Karpas-422 (cell line): ENCODE data around the gene TENM4. TPM values are rescaled to one million over a fixed set of nuclear protein-coding genes. Genes with fewer than 3 reads are reported as not detected.
A peak's percentile ranks its signal among the peaks of the same experiment; 100 is the strongest.

ENCODE experiments used
- DNase-seq: peaks from one replicate; pipeline ENCODE4 v3.0.0-alpha.2; 2015
- H2AFZ ChIP-seq: fragments of 200-600 bp; sonication (generic); 2 replicates; pipeline ENCODE4 v1.6.1; 2014; ENCODE audit warnings: antibody characterized with exemption, low read length, mixed read lengths
- H3K27ac ChIP-seq: fragments of 200-600 bp; sonication (generic); 2 replicates; pipeline ENCODE4 v1.5.1; 2014; ENCODE audit warnings: mild to moderate bottlenecking, low read length, moderate library complexity
- H3K27me3 ChIP-seq: fragments of 200-600 bp; sonication (generic); 2 replicates; pipeline ENCODE4 v1.6.1; 2014; ENCODE audit warnings: low read length, mixed read lengths
- H3K36me3 ChIP-seq: fragments of 200-600 bp; sonication (generic); 2 replicates; pipeline ENCODE4 v1.6.1; 2014; ENCODE audit warnings: low read length, mixed read lengths; ENCODE audit not compliant: insufficient read depth
- H3K4me1 ChIP-seq: fragments of 200-600 bp; sonication (generic); 2 replicates; pipeline ENCODE4 v1.6.1; 2014; ENCODE audit warnings: mild to moderate bottlenecking, low read length, mixed read lengths
- H3K4me2 ChIP-seq: fragments of 200-600 bp; sonication (generic); 2 replicates; pipeline ENCODE4 v1.6.1; 2014; ENCODE audit warnings: low read length, low read depth, mild to moderate bottlenecking; ENCODE audit not compliant: poor library complexity, severe bottlenecking
- H3K4me3 ChIP-seq: fragments of 200-600 bp; sonication (generic); 2 replicates; pipeline ENCODE4 v1.5.1; 2014; ENCODE audit warnings: mild to moderate bottlenecking, antibody characterized with exemption, low read length, mixed read lengths
- H3K79me2 ChIP-seq: fragments of 200-600 bp; sonication (generic); 2 replicates; pipeline ENCODE4 v1.6.1; 2014; ENCODE audit warnings: mild to moderate bottlenecking, low read length, mixed read lengths
- H3K9ac ChIP-seq: fragments of 200-600 bp; sonication (generic); 2 replicates; pipeline ENCODE4 v1.6.0; 2014; ENCODE audit warnings: low read length
- H3K9me2 ChIP-seq: fragments of 200-600 bp; sonication (generic), shearing (Covaris generic); replicated peaks from 2 replicates; pipeline ENCODE4 v1.6.0; 2014; ENCODE audit warnings: mild to moderate bottlenecking, low read length, moderate library complexity; ENCODE audit not compliant: insufficient read depth
- H3K9me3 ChIP-seq: fragments of 300-700, 200-600 bp; sonication (generic); 2 replicates; pipeline ENCODE4 v1.6.1; 2014; ENCODE audit warnings: low read length, mixed read lengths
- H4K20me1 ChIP-seq: fragments of 200-600 bp; sonication (generic); 2 replicates; pipeline ENCODE4 v1.6.1; 2014; ENCODE audit warnings: mild to moderate bottlenecking, antibody characterized with exemption, low read length, low read depth; ENCODE audit not compliant: insufficient read depth
- total RNA-seq: library from RNA; depleted of rRNA; stranded (reverse); fragments of >200 nt; shearing (Covaris generic); gene quantifications from 2 replicates; pipeline ENCODE4 v1.2.3, GENCODE V29; 2014; ENCODE audit warnings: low replicate concordance

The TENM4 gene
- total RNA-seq, 1 experiment from 2014 or later = not detected

DNA sequence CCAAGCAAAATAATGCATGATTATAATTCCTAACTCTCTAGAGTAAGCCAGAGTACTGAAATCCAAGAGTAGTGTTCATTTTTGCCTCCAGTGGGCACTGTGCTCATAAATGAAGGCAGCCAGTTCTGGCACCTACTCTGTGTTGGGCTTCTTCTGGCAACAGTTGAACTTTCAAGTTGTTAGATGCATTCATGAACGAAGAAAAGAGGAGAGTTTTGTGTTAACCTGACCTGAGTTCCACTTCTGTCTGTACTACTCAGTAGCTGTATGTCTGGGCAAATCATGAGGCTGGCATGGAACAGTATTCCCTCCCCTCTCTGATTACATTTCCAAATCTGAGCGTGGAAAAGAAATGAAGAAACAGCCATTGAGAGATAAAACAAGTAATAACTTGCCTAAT is 20.3 kb upstream of the TENM4 start:
- no peaks in the 10 kb centered on the region for H3K36me3 ChIP-seq
- no peaks in the 10 kb centered on the region for H3K4me1 ChIP-seq
- H3K4me2 ChIP-seq = no peak overlapping the region
- no peaks in the 10 kb centered on the region for H4K20me1 ChIP-seq
- H3K4me3 ChIP-seq = no peak overlapping the region
- H3K9ac ChIP-seq = no peak overlapping the region
- no peak overlapping the region for H2AFZ ChIP-seq
- peak; percentile 75 for DNase-seq
- no peaks in the 10 kb centered on the region for H3K27me3 ChIP-seq
- H3K9me2 ChIP-seq = no peaks in the 10 kb centered on the region
- H3K9me3 ChIP-seq = no peaks in the 10 kb centered on the region
- no peaks in the 10 kb centered on the region for H3K79me2 ChIP-seq
- H3K27ac ChIP-seq = no peak overlapping the region

DNA sequence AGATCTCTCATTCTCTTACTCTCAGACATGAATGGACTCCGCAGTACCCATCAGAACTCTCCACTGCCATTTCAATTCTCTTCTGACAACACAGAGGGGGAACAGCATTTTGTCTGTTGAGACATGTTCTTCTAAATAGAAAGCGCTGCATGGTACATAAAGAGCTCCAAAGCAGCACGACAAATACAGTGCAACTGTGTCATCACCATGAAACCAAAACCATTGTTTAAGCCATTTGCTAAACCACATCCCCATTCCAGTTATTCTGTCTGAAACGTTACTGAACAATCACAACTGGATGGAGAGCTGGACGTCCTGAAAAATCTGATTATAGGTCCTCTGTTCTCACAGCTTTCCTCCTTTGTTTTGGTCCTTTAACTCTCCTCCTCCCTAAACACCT is 17.9 kb upstream of the TENM4 start:
- Histone ChIP-seq H3K9ac (no peak overlapping the region), H3K4me2 (no peak overlapping the region), H3K79me2 (no peaks in the 10 kb centered on the region), H4K20me1 (no peaks in the 10 kb centered on the region), H2AFZ (no peak overlapping the region), H3K4me3 (no peak overlapping the region), H3K9me3 (no peaks in the 10 kb centered on the region), H3K9me2 (no peaks in the 10 kb centered on the region), H3K27ac (no peak overlapping the region), H3K27me3 (0 out of 2 replicates have a peak, but pooled peaks cover 2% of the 10 kb centered on the region), H3K4me1 (no peaks in the 10 kb centered on the region), H3K36me3 (no peaks in the 10 kb centered on the region)
- DNase-seq = no peak

DNA sequence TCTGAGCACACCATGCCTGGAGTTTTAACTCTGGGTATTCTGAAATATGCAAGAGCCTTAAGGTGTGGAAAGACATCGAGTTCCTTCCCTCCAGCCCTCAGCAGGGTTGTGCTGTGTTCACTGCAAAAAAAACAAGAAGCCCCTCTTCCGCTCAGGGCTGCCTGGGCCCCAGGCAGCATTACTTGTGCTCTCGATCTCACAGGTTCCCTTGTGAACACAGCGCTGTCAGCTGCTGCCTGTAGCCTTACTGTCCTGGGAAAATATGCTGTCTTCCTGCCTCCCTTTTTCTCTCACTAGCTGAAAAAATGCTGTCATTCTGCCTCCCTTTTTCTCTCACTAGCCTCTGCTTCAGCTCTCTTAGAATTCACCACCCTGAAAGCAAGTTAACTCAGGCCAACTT is 15.7 kb upstream of the TENM4 start:
- Histone ChIP-seq H3K9ac (no peak overlapping the region), H4K20me1 (no peaks in the 10 kb centered on the region)

DNA sequence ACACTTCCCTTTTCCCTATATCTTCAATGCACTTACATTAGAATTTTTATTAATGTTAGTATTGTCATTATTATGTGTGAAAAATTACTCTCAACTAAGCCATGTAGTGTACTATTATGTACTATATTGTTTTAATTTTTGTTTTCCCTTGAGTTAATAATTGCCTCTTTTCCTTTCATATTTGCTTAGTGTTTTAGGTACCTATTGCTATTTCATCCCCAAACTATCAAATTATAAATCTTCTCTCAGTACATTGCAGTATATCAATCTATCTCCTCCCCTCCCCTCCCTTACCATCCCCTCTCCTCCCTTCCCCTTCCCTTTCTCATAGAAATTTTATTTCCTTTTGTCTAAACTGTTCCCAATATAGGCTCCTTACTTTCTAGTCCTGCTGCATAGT is 12.8 kb upstream of the TENM4 start:
- Histone ChIP-seq H3K9me3 (no peaks in the 10 kb centered on the region), H2AFZ (no peak overlapping the region), H3K9ac (no peak overlapping the region), H4K20me1 (no peaks in the 10 kb centered on the region), H3K4me3 (no peak overlapping the region), H3K36me3 (no peaks in the 10 kb centered on the region), H3K9me2 (no peaks in the 10 kb centered on the region), H3K4me1 (no peaks in the 10 kb centered on the region), H3K27me3 (0 out of 2 replicates have a peak, but pooled peaks cover 2% of the 10 kb centered on the region), H3K79me2 (no peaks in the 10 kb centered on the region), H3K27ac (no peak overlapping the region), H3K4me2 (no peak overlapping the region)
- DNase-seq = no peak

More for the DNA sequence above, 15.7 kb upstream of the TENM4 start:
- Histone ChIP-seq H3K79me2 (no peaks in the 10 kb centered on the region), H3K9me2 (no peaks in the 10 kb centered on the region), H2AFZ (no peak overlapping the region), H3K36me3 (no peaks in the 10 kb centered on the region), H3K27ac (no peak overlapping the region), H3K27me3 (0 out of 2 replicates have a peak, but pooled peaks cover 2% of the 10 kb centered on the region), H3K9me3 (no peaks in the 10 kb centered on the region), H3K4me1 (no peaks in the 10 kb centered on the region), H3K4me3 (no peak overlapping the region), H3K4me2 (no peak overlapping the region)
- no peak for DNase-seq

DNA sequence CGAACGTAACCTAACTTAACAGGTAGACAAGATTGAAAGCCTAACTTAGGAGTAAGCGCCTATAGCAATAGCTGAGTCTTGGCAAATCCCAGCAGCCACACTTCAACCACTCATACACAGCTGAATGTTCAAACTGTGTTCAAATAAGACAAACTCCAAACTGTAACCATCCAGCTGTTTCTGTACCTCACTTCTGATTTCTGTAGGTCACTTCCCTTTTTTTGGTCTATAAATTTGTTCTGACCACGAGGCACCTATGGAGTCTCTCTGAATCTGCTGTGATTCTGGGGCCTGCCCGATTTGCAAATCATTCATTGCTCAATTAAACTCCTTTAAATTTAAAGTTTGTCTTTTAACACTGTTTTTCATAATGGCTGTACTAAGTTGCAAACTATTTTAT is 8.2 kb upstream of the TENM4 start:
- no peak overlapping the region for H3K27ac ChIP-seq
- no peaks in the 10 kb centered on the region for H4K20me1 ChIP-seq
- 0 out of 2 replicates have a peak, but pooled peaks cover 2% of the 10 kb centered on the region for H3K27me3 ChIP-seq
- no peaks in the 10 kb centered on the region for H3K36me3 ChIP-seq
- no peak overlapping the region for H2AFZ ChIP-seq
- H3K4me1 ChIP-seq = no peaks in the 10 kb centered on the region
- H3K4me3 ChIP-seq = no peak overlapping the region
- no peak overlapping the region for H3K4me2 ChIP-seq
- H3K9me3 ChIP-seq = no peaks in the 10 kb centered on the region
- H3K79me2 ChIP-seq = no peaks in the 10 kb centered on the region
- no peak overlapping the region for H3K9ac ChIP-seq
- peak; percentile 49 for DNase-seq
- no peaks in the 10 kb centered on the region for H3K9me2 ChIP-seq

DNA sequence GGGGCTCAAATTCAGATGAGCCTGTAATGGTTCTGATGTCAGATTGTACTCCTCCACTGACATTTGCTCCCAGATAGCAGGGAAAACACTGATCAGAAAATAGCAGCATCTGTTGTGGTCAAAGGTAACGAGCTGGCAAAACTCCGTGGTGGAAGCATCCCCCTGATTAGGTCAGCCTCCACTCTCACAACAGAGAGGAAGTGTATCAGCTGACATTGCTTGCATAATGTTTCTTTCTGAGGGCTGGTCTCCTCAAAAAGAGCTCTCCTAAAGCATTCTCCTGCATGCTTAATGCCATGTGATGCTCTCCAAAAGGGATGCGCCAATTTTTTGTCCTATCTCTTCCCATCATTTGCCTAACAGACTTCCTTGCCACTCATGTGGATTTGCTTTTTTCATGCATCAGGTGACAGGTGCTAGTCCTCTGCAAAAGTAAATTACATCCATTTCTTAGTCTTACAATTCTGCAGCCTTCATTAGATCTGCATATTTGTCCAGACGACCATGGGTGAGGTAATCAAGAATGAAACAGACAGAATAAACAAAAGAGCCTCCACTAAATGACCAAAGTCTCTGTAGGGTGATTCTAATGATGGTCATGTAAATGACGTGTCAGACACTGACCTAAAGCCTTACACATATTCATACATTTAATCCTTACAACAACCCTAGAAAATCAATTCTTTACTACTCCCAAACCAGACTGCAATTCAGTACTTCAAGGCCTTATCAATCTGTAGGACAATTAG is 6.4 kb upstream of the TENM4 start:
- Histone ChIP-seq H3K4me1 (no peaks in the 10 kb centered on the region), H2AFZ (no peak overlapping the region), H3K9me2 (no peaks in the 10 kb centered on the region), H4K20me1 (no peaks in the 10 kb centered on the region), H3K27me3 (no peaks in the 10 kb centered on the region), H3K36me3 (no peaks in the 10 kb centered on the region), H3K4me2 (no peak overlapping the region), H3K9ac (no peak overlapping the region), H3K27ac (no peak overlapping the region), H3K9me3 (no peaks in the 10 kb centered on the region), H3K79me2 (no peaks in the 10 kb centered on the region), H3K4me3 (no peak overlapping the region)
- no peak for DNase-seq

DNA sequence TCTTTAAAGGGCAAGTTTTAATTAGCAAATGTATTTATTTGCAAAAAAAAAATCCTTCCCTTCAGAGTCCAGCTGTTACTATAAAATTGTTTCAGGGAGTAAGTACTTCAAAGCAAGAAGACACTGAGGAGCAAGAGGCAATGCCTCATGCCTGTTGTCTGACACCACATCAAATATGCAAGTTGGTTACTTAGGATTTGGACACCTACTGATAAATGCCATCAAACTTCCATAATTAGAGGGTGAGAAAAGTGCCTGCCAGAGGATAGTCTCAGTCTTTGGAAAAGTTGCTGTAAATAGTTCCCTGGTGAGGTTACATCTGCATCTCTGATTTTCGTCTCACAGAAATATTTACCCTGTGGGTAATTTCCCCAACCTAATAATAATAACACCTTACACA is 4.1 kb upstream of the TENM4 start:
- Histone ChIP-seq H2AFZ (no peak overlapping the region), H3K4me3 (no peak overlapping the region), H4K20me1 (no peaks in the 10 kb centered on the region), H3K4me1 (peaks cover 19% of the 10 kb centered on the region), H3K27me3 (no peaks in the 10 kb centered on the region), H3K36me3 (no peaks in the 10 kb centered on the region), H3K4me2 (no peak overlapping the region), H3K9ac (no peak overlapping the region), H3K79me2 (no peaks in the 10 kb centered on the region), H3K27ac (no peak overlapping the region), H3K9me2 (no peaks in the 10 kb centered on the region), H3K9me3 (no peaks in the 10 kb centered on the region)
- no peak for DNase-seq

DNA sequence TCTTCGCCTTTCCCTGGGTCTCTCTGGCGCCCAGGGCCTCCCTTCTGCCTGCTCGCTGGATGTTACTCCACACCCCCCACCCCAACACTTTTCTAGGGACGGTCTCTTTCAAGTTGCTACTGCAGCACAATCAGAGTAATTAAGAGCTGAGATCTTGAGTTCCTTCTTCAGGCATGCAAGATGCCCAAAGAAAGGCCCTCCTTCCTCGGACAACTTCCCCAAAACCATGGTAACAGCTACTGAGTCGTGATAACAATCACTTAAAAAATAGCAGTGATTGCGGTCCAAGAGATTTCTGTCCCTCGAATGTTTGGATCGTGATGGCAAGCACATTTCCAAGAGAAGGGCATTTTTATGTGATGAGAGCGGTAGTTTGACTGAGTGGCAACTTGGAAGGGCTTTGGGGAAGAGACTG is 638 bp upstream of the TENM4 start:
- H3K9me2 ChIP-seq = no peaks in the 10 kb centered on the region
- no peaks in the 10 kb centered on the region for H3K27me3 ChIP-seq
- peak; percentile 78 for DNase-seq
- peaks cover 37% of the 10 kb centered on the region for H3K4me1 ChIP-seq
- H2AFZ ChIP-seq = peak overlapping the region; percentile 89; the same call in 1 of the 2 replicates
- peak overlapping the region; percentile 16; the same call in 1 of the 2 replicates for H3K27ac ChIP-seq
- no peaks in the 10 kb centered on the region for H3K9me3 ChIP-seq
- peak overlapping the region; percentile 67 for H3K4me3 ChIP-seq
- no peaks in the 10 kb centered on the region for H3K36me3 ChIP-seq
- H3K79me2 ChIP-seq = no peaks in the 10 kb centered on the region
- H3K4me2 ChIP-seq = peak overlapping the region; percentile 75
- peak overlapping the region; percentile 65 for H3K9ac ChIP-seq
- no peaks in the 10 kb centered on the region; the same call in 1 of the 2 replicates for H4K20me1 ChIP-seq
